Stomach (tissue), 4 donors: Measurements from ENCODE around the gene SYNPR.

Source experiments
- CTCF ChIP-seq, 7 experiments: fragments of 450-650 bp in 4 of 7; fragments of 200-600 bp in 3 of 7; sonication (generic) in 3 of 7; IDR thresholded peaks; one replicate each; pipeline ENCODE4 v1.5.1; 2016 to 2019; ENCODE audit warnings: antibody characterized with exemption in 7 of 7, control low read depth in 2 of 7, mild to moderate bottlenecking in 1 of 7
- EP300 ChIP-seq: sonication (generic); formaldehyde crosslinking; IDR thresholded peaks from one replicate; pipeline ENCODE4 v1.6.1; 2017; ENCODE audit warnings: antibody characterized with exemption
- POLR2A ChIP-seq, 4 donors: fragments of 450-650 bp; IDR thresholded peaks; one replicate each; pipeline ENCODE4 v1.6.1; 2016; ENCODE audit warnings: antibody characterized with exemption in 4 of 4, control low read depth in 2 of 4, mild to moderate bottlenecking in 1 of 4, moderate library complexity in 1 of 4

GRCh38 chr3:63304421-63304820, 26.3 kb downstream of the SYNPR start:
- TF ChIP-seq POLR2A (IDR thresholded peaks at IDR 0.05) (no peak), CTCF (IDR thresholded peaks at IDR 0.05) (no peak), EP300 (no peak)
